GM12875 (cell line): ENCODE measurements around the gene SELENOI.
A peak's percentile ranks its signal among the peaks of the same experiment; 100 is the strongest.
"Not testable (repeated sequence)": the region's sequence is repeated elsewhere in the genome, so short reads cannot be mapped to it uniquely, and the experiment has no call there.

Experiments
- H3K4me3 ChIP-seq: one replicate; pipeline ENCODE4 v1.5.1; 2011; ENCODE audit warnings: low read depth, low read length, control low read depth
- CTCF ChIP-seq: IDR thresholded peaks from 2 replicates; pipeline ENCODE4 v1.5.1; 2011; ENCODE audit warnings: low read depth, mild to moderate bottlenecking, control low read depth, inconsistent platforms, low read length, moderate library complexity, borderline replicate concordance; ENCODE audit not compliant: insufficient read depth

Gene SELENOI

GRCh38 chr2:26327291-26328272, 18.4 kb upstream of the SELENOI start:
- no peak overlapping the region for H3K4me3 ChIP-seq
- no peak for TF ChIP-seq CTCF

- not testable (repeated sequence) for H3K4me3 ChIP-seq
Observed at GRCh38 chr2:26329083-26329482, 16.9 kb upstream of the SELENOI start.

GRCh38 chr2:26330114-26330549, 15.8 kb upstream of the SELENOI start:
- peak; percentile 91 for TF ChIP-seq CTCF
- no peak overlapping the region for H3K4me3 ChIP-seq

GRCh38 chr2:26330604-26331003, 15.3 kb upstream of the SELENOI start:
- TF ChIP-seq CTCF, result no peak
- H3K4me3 ChIP-seq, result no peak overlapping the region

GRCh38 chr2:26331321-26331720, 14.6 kb upstream of the SELENOI start:
- not testable (repeated sequence) for H3K4me3 ChIP-seq

- TF ChIP-seq CTCF, result no peak
- H3K4me3 ChIP-seq, result no peak overlapping the region
Observed at GRCh38 chr2:26333293-26333692, 12.7 kb upstream of the SELENOI start.

GRCh38 chr2:26335231-26335630, 10.7 kb upstream of the SELENOI start:
- no peak overlapping the region for H3K4me3 ChIP-seq
- no peak for TF ChIP-seq CTCF

- H3K4me3 ChIP-seq, result no peak overlapping the region
- no peak for TF ChIP-seq CTCF
Observed at GRCh38 chr2:26336719-26337118, 9.2 kb upstream of the SELENOI start.
